GM18511 (cell line): ENCODE results near the gene CACNA1B.
"Not testable (repeated sequence)": the region's sequence is repeated elsewhere in the genome, so short reads cannot be mapped to it uniquely, and the experiment has no call there.

Experiments
- ATAC-seq: cut with Tn5 transposase; IDR thresholded peaks from one replicate; pipeline ENCODE4 v1.9.1; 2021; ENCODE audit warnings: mild to moderate bottlenecking, moderate library complexity; ENCODE audit not compliant: unreplicated experiment

Gene CACNA1B

DNA sequence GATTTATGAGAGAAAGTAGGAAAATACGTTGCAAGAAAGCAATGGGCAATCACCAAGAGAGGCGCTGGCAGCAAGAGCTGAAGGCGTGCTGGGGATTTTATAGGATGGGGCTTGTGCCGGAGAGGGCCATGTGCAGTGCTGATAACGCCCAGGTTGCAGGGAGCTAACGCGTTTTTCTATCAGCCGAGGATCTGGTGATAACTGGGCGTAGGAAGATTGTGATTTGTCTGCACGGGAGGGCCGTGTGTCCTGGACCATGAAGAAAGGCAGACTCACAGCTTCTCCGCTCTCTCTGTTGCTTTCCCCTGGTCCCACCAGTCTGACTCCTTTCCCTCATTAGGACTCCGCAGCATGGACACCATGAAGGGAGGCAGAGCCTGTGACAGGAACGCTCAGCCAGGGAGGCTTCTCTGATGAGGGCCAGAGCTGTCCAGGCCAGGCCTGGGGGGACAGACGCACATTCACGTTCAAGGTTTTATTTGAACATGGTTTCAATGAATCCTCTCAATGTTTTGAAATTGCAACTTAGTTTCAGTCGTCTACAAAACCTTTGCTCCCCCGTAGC, 11.9 kb upstream of the CACNA1B start:
- ATAC-seq, result no peak

DNA sequence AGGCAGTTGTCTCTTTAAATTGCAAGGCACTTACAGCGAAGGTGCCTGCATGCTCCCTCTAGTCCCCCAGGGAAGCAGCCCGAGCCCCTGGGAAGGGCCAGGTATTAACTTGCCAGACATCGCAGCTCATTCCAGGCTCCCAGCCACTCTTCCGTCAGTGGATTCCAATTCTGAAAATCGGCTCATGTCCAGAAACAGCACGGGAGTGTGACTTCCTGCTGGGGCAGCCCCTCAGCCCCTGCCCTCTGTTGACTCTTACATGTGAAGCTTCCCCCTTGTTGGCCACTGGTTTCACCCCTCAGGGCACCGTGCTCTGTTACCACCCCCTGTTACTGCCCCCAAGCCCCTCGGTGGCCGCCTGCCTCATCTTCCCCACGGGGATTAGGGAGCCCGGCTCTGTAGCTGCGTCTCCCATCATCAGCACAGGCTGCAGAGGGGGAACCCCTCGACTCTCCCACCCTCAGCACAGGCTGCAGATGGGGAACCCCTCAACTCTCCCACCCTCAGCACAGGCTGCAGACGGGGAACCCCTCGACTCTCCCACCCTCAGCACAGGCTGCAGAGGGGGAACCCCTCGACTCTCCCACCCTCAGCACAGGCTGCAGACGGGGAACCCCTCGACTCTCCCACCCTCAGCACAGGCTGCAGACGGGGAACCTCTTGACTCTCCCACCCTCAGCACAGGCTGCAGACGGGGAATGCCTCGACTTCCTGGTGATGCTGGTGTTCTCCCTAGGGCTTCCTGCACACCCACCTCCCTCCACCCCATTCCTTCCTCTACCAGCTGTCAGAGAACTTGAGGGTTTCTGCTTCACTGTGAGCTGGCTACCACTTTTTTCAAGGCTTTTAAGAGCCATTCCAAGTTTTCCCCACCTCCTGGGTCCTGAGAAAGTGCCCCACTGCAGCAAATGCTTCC, 11.1 kb upstream of the CACNA1B start:
- ATAC-seq, result no peak

- no peak for ATAC-seq
Measured at GRCh38 chr9:137870432-137870831, 7.2 kb upstream of the CACNA1B start.

DNA sequence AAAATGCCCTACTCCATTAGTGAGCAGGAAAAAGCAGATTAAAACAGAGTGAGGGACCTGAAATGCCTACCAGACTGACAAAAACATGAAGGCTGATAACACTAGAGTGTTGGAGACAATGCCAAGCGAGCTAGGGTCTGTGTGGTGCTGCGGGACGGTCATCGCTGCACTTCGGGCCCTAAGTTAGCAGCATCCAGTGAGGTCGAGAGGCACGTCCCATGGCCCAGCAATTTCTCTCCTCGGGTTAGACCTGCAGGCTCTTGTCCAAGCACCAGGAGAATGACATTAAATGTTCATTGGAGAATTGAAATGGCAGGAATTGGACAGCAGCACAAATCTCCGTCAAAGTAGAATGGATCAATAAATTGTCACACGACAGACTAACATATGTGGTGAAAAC, 5.3 kb upstream of the CACNA1B start:
- no peak for ATAC-seq

GRCh38 chr9:137873408-137873807, 4.2 kb upstream of the CACNA1B start:
- ATAC-seq, result no peak

DNA sequence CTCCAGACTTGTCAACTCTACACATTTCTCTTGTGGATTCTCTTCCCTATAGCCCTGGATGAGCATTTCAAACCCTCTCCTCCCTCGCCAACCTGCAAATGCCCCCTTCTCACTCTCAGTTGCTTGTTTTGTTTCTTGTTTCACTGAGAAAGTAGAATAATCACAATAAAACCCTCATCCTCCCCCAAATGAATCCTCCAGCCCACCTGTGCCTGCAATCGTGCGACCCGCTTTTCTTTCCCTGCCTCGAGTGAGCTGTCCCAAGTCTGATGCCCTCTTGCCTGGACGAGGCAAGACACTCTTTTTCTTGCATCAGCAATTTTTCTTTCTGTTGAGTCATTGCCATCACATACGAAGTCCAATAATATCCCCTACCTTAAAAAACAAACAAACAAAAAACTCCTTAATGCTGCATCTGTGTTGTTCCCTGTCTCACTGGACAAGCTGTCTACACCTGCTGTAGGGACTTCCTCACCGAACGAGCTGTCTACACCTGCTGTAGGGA, 3.7 kb upstream of the CACNA1B start:
- no peak for ATAC-seq

GRCh38 chr9:137875354-137875753, 2.2 kb upstream of the CACNA1B start:
- no peak for ATAC-seq

- no peak for ATAC-seq
Measured at GRCh38 chr9:137875846-137876245, 1.7 kb upstream of the CACNA1B start.

DNA sequence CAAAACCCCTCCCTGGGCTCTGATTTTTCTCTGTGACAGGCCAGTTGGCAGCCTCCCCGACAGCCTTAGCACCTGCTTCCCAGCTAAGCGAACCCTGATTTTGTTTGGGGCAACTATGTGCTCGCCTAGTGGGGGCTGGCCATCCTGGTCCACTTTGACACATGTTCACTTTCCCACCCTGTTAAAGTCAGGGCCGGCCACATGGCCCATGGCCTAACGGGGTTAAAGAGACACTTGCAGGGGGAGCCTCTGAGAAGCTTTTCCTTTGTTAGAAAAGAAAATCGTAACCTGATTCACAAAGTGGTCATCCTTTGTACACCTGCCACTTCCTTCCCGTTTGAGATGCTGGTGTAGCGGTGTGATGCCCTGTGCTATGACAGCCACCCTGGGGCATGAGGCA, 1.3 kb upstream of the CACNA1B start:
- no peak for ATAC-seq

GRCh38 chr9:137876781-137877386, 698 bp upstream of the CACNA1B start:
- no peak for ATAC-seq

GRCh38 chr9:137878146-137878941, 762 bp downstream of the CACNA1B start:
- ATAC-seq, result no peak

DNA sequence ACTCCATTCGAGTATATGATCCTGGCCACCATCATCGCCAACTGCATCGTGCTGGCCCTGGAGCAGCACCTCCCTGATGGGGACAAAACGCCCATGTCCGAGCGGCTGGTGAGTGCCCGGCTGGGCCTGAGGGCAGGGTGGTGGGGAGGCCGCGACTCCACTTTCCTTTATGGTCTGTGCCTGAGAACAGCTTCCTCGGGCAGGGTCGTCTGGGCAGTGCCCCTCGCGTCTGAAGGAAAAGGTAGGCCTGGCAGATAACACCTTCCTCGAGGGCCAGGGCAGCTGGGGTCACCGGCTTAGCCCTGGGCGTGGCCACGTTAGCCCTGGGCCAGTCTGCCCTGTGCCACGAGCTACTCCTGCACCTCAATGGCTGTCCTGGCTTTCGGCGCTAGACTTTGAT, 1.5 kb downstream of the CACNA1B start:
- ATAC-seq, result no peak

- ATAC-seq, result no peak
Measured at GRCh38 chr9:137879566-137880150, 2.1 kb downstream of the CACNA1B start.

GRCh38 chr9:137880160-137880975, 2.8 kb downstream of the CACNA1B start:
- no peak for ATAC-seq

DNA sequence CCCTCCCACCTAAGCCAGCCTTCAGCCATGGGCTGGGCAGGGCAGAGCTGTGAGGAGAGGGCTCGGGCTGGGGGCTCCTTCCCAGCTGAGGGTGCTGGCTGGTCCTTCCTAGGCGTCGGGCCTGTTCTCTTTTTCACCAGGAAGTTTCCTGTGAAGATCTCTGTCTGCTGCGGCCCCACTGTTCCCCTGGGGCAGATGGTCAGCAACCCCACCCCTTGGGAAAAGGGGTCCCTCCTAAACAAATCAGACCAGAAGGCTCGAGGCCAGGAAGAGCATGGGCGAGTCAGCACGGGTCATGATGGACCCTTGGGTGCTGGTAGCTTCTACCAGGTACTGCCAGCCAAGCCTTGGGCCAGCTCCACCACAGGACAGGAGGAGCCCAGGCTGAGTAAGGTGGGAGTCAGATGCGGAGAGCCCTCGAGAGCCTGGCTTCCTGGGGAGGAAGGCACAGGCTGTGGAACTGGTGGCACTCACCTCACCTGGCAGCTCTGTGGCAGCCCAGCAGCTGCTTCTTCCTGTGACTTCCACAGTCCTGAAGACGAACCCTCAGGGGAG, 3.5 kb downstream of the CACNA1B start:
- ATAC-seq, result no peak

GRCh38 chr9:137881591-137882505, 4.3 kb downstream of the CACNA1B start:
- no peak for ATAC-seq

DNA sequence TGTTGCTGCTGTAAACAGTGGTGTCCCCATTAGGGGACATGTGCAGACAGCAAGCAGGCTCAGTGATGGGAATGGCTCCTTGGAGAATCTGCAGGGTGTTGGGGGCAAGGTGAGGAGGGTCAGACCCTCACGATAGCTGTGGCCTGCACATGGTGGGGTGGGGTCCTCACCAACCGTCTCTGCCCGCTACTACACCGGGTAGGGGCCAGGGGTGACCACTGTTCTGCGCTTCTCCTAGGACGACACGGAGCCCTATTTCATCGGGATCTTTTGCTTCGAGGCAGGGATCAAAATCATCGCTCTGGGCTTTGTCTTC, 4.9 kb downstream of the CACNA1B start:
- ATAC-seq, result no peak

DNA sequence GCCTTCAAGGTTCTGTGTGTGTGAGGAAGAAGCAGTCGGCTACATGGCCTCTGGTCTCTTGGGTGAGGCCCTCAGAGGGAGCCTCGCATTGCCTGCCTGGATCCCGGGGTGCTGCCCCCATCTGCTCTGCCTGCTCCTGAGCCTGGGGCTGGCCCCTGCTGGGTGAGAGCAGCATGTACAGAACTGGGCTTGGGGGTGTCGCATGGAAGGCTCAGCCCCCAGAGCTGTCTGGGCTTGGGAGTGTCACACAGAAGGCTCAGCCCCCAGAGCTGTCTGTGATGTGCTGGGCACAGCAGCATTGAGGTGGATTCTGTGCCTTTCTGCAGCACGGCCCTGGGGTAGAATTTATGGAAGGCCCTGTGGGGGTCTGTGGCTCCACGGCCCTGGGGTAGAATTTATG, 6.4 kb downstream of the CACNA1B start:
- ATAC-seq, result not testable (repeated sequence)

DNA sequence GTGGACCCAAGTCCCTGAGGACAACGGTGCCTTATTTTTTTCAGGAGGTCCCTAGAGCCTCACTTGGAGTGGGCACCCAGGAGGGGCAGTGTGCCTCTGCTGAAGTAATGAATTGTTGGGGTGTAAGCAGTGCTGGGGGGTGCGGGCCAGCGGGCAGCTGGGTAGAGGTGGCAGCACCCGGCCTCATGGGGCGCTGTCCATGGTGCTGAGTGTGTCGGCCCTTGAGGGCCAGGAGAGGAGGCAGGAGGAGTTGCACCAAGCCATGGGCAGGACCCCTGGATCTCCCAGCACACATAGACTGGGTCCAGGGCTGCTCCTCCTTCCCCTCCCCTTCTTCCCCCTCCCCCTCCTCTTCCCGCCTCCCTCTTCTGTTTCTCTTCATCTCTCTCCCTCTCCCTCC, 7.0 kb downstream of the CACNA1B start:
- not testable (repeated sequence) for ATAC-seq
